HepG2 (cell line): Measurements from ENCODE around the gene TBC1D4. TPM values are rescaled to one million over a fixed set of nuclear protein-coding genes. Genes with fewer than 3 reads are reported as not detected.

ENCODE experiments used
- AHDC1 ChIP-seq: sonication (generic); formaldehyde crosslinking; IDR thresholded peaks from 2 replicates; pipeline ENCODE4 v1.5.1; 2020; ENCODE audit warnings: mild to moderate bottlenecking, missing genetic modification reagents, borderline replicate concordance
- HDAC2 ChIP-seq: sonication (generic); formaldehyde crosslinking; IDR thresholded peaks from 2 replicates; pipeline ENCODE4 v1.4.0; 2020; ENCODE audit warnings: missing genetic modification reagents
- KLF16 ChIP-seq, 2 experiments: sonication (generic) in 1 of 2; formaldehyde crosslinking in 1 of 2; IDR thresholded peaks; 2 replicates each; pipeline versions ENCODE4 v1.6.1 to v1.8.0; 2016 to 2023; ENCODE audit warnings: missing genetic modification reagents in 2 of 2, missing compliant biosample characterization in 1 of 2
- MEIS2 ChIP-seq: sonication (generic); formaldehyde crosslinking; IDR thresholded peaks from 2 replicates; pipeline ENCODE4 v1.9.0; 2021; ENCODE audit warnings: mild to moderate bottlenecking, missing genetic modification reagents
- NCOA2 ChIP-seq: sonication (generic); formaldehyde crosslinking; IDR thresholded peaks from 2 replicates; pipeline ENCODE4 v1.8.0; 2022; ENCODE audit warnings: inconsistent platforms
- NFIC ChIP-seq: IDR thresholded peaks from 2 replicates; pipeline ENCODE4 v1.6.1; 2012; ENCODE audit warnings: mild to moderate bottlenecking, low read length, inconsistent platforms
- TEAD3 ChIP-seq: optimal IDR thresholded peaks from 2 replicates; pipeline ENCODE3; 2016; ENCODE audit warnings: borderline replicate concordance
- ZHX2 ChIP-seq, 2 experiments: sonication (generic) in 1 of 2; formaldehyde crosslinking in 1 of 2; IDR thresholded peaks; 2 replicates each; pipeline versions ENCODE4 v1.6.1 to v1.9.0; 2014 to 2022; ENCODE audit warnings: antibody characterized with exemption in 1 of 2, borderline replicate concordance in 1 of 2, inconsistent platforms in 1 of 2, low read depth in 1 of 2, missing genetic modification reagents in 1 of 2
- ZMYM4 ChIP-seq: sonication (generic); formaldehyde crosslinking; IDR thresholded peaks from 2 replicates; pipeline ENCODE4 v1.8.1; 2023; ENCODE audit warnings: mild to moderate bottlenecking, missing genetic modification reagents
- ZNF609 ChIP-seq: sonication (generic); formaldehyde crosslinking; IDR thresholded peaks from 2 replicates; pipeline ENCODE4 v1.4.0; 2020; ENCODE audit warnings: mild to moderate bottlenecking, missing genetic modification reagents, borderline replicate concordance
- polyA plus RNA-seq, 8 experiments: library from polyadenylated mRNA; depleted of rRNA in 3 of 8; stranded (reverse) in 7 of 8; unstranded in 1 of 8; fragments of >200 nt; fragmentation: Illumina TruSeq in 4 of 8; extraction: Trizol in 4 of 8; gene quantifications; 2 replicates each; pipeline versions ENCODE4 v1.2.1 to v1.2.3, GENCODE V29; 2011 to 2016; ENCODE audit warnings: low read depth in 4 of 8, missing spikeins in 1 of 8, mixed read lengths in 1 of 8; ENCODE audit not compliant: insufficient read depth in 1 of 8
- total RNA-seq, 5 experiments: library from RNA; depleted of rRNA; stranded (reverse); fragments of >200 nt; fragmentation: Illumina TruSeq; extraction: Trizol; gene quantifications; 2 replicates each; pipeline ENCODE4 v1.2.3, GENCODE V29; 2016; ENCODE audit warnings: low read depth in 1 of 5

The TBC1D4 gene
- total and polyA plus RNA-seq, 2 of the 13 experiments (the other 11 are each of a cell fraction or from before 2014, with no cell fraction given) = 35.9 to 64.4 TPM

- no peak for TF ChIP-seq ZHX2 (IDR thresholded peaks at IDR 0.05; ENCODE audit: low read depth)
- TF ChIP-seq ZHX2 (CRISPR knock-in tag; IDR thresholded peaks at IDR 0.05; ENCODE audit: borderline replicate concordance) = no peak
- TF ChIP-seq TEAD3 (CRISPR knock-in tag) = peak; percentile 72
- peak; percentile 74 for TF ChIP-seq NCOA2 (CRISPR knock-in tag)
- 0 out of 4 replicates have a peak, but pooled peaks of 1 of the 2 experiments have one; percentile 53 for TF ChIP-seq KLF16 (CRISPR knock-in tag; IDR thresholded peaks at IDR 0.05)
- TF ChIP-seq MEIS2 = 0 out of 2 replicates have a peak, but pooled peaks have one; percentile 40
- TF ChIP-seq HDAC2 (CRISPR knock-in tag) = peak; percentile 64; the same call in 1 of the 2 replicates
- TF ChIP-seq ZMYM4 (CRISPR knock-in tag) = no peak
- TF ChIP-seq AHDC1 (CRISPR knock-in tag) = peak; percentile 69; the same call in 1 of the 2 replicates
- TF ChIP-seq ZNF609 (CRISPR knock-in tag) = peak; percentile 83; the same call in 1 of the 2 replicates
- peak; percentile 74; the same call in 1 of the 2 replicates for TF ChIP-seq NFIC
Measured at GRCh38 chr13:75478659-75479058, 3.3 kb downstream of the TBC1D4 start (continued).
